Endothelial cell of umbilical vein (primary cell): Measurements from ENCODE around the gene UBP1. TPM values are rescaled to one million over a fixed set of nuclear protein-coding genes. Genes with fewer than 3 reads are reported as not detected.

ENCODE experiments used
- BruUV-seq: library from RNA; stranded (reverse); fragments of 400-500 nt; replicated peaks from 2 replicates; lab custom pipeline; 2021; lab: Mats Ljungman, UMichigan
- CTCF ChIA-PET: fragments of 300-600, 350-600 bp; sonication (Branson Sonifier 250); formaldehyde crosslinking; loops from one replicate; lab custom pipeline; 2021; ENCODE audit warnings: antibody characterized with exemption, inconsistent platforms; lab: Charles Lee
- POLR2A ChIA-PET: fragments of 300-600, 350-600 bp; sonication (Branson Sonifier 250); formaldehyde crosslinking; loops from one replicate; lab custom pipeline; 2021; ENCODE audit warnings: antibody characterized with exemption, inconsistent platforms; lab: Charles Lee
- DNase-seq: peaks from one replicate; pipeline ENCODE4 v3.0.0-alpha.2; 2011; ENCODE audit warnings: low read depth, low spot score
- FAIRE-seq: peaks from 2 replicates; lab custom pipeline; 2011; peaks lifted over from hg19 to GRCh38; lab: Jason Lieb, UNC
- H2AFZ ChIP-seq: 2 replicates; pipeline ENCODE4 v1.6.0; 2012; ENCODE audit warnings: low read depth, low read length, control low read depth, inconsistent platforms
- H3K27ac ChIP-seq: 2 replicates; pipeline ENCODE4 v1.5.1; 2011; ENCODE audit warnings: low read depth, mild to moderate bottlenecking, control low read depth, low read length, moderate library complexity; ENCODE audit not compliant: insufficient read depth
- H3K27me3 ChIP-seq, 2 experiments: 2 replicates each; pipeline versions ENCODE4 v1.6.0 to v1.6.1; 2011; ENCODE audit warnings: low read length in 2 of 2, mixed read lengths in 1 of 2; ENCODE audit not compliant: control insufficient read depth in 2 of 2, insufficient read depth in 2 of 2
- H3K36me3 ChIP-seq, 2 experiments: 2 replicates in 1 of 2; 3 replicates in 1 of 2; pipeline ENCODE4 v1.5.1; 2011; ENCODE audit warnings: low read length in 2 of 2, mild to moderate bottlenecking in 1 of 2, moderate library complexity in 1 of 2; ENCODE audit not compliant: control insufficient read depth in 2 of 2, insufficient read depth in 2 of 2; ENCODE audit errors: extremely low read depth in 1 of 2
- H3K4me1 ChIP-seq: 3 replicates; pipeline ENCODE4 v1.5.1; 2011; ENCODE audit warnings: mild to moderate bottlenecking, low read length; ENCODE audit not compliant: control insufficient read depth, insufficient read depth; ENCODE audit errors: extremely low read depth
- H3K4me2 ChIP-seq: 2 replicates; pipeline ENCODE4 v1.6.1; 2011; ENCODE audit warnings: low read length, control low read depth, mixed read lengths; ENCODE audit not compliant: insufficient read depth
- H3K4me3 ChIP-seq, 3 experiments: fragments of 200-600 bp in 1 of 3; sonication (generic), shearing (Covaris generic) in 1 of 3; replicated peaks in 1 of 3; 2 replicates each; pipeline ENCODE4 v1.5.1; 2011 to 2016; ENCODE audit warnings: control low read depth in 3 of 3, low read length in 3 of 3, mild to moderate bottlenecking in 2 of 3, inconsistent platforms in 1 of 3, low read depth in 1 of 3, moderate library complexity in 1 of 3; ENCODE audit not compliant: insufficient read depth in 1 of 3
- H3K79me2 ChIP-seq: 2 replicates; pipeline ENCODE4 v1.6.0; 2012; ENCODE audit warnings: low read length, inconsistent platforms; ENCODE audit not compliant: control insufficient read depth, insufficient read depth
- H3K9ac ChIP-seq: replicated peaks from 2 replicates; pipeline ENCODE3; 2011; ENCODE audit warnings: low read length, control low read depth; ENCODE audit not compliant: insufficient read depth; ENCODE audit errors: extremely low read depth
- H3K9me1 ChIP-seq: replicated peaks from 3 replicates; pipeline ENCODE4 v1.6.0; 2011; ENCODE audit warnings: mild to moderate bottlenecking, low read length; ENCODE audit not compliant: control insufficient read depth, insufficient read depth; ENCODE audit errors: extremely low read depth
- H3K9me3 ChIP-seq: replicated peaks from 2 replicates; pipeline ENCODE4 v1.5.1; 2012; ENCODE audit warnings: low read length, inconsistent platforms; ENCODE audit not compliant: control insufficient read depth, insufficient read depth
- H4K20me1 ChIP-seq: replicated peaks from 2 replicates; pipeline ENCODE3; 2011; ENCODE audit warnings: mild to moderate bottlenecking, low read length; ENCODE audit not compliant: control insufficient read depth, insufficient read depth; ENCODE audit errors: extremely low read depth
- EZH2 ChIP-seq: IDR thresholded peaks from 2 replicates; pipeline ENCODE4 v1.6.1; 2012; ENCODE audit warnings: borderline replicate concordance, low read depth, mild to moderate bottlenecking, moderate library complexity, low read length, inconsistent platforms; ENCODE audit not compliant: severe bottlenecking
- FOS ChIP-seq: IDR thresholded peaks from 2 replicates; pipeline ENCODE4 v1.6.1; 2011; ENCODE audit warnings: mild to moderate bottlenecking, low read length, moderate library complexity, borderline replicate concordance; ENCODE audit not compliant: insufficient read depth
- GATA2 ChIP-seq: IDR thresholded peaks from 2 replicates; pipeline ENCODE4 v1.7.0; 2011; ENCODE audit warnings: low read depth, mild to moderate bottlenecking, moderate library complexity, mixed read lengths, low read length; ENCODE audit not compliant: insufficient read length, insufficient read depth
- JUN ChIP-seq: IDR thresholded peaks from 2 replicates; pipeline ENCODE4 v1.6.1; 2011; ENCODE audit warnings: borderline replicate concordance, low read depth; ENCODE audit not compliant: insufficient read length, insufficient read depth
- MYC ChIP-seq: IDR thresholded peaks from one replicate; pipeline ENCODE4 v1.6.1; 2011; ENCODE audit warnings: mild to moderate bottlenecking, low read depth, low read length
- POLR2A ChIP-seq: IDR thresholded peaks from 2 replicates; pipeline ENCODE4 v1.6.1; 2012; ENCODE audit warnings: low read depth, mild to moderate bottlenecking, control low read depth, low read length
- POLR2AphosphoS5 ChIP-seq: IDR thresholded peaks from 2 replicates; pipeline ENCODE4 v1.6.1; 2012; ENCODE audit warnings: low read depth, mild to moderate bottlenecking, control low read depth, low read length, moderate library complexity; ENCODE audit not compliant: insufficient read depth
- dilution Hi-C: fragments of 300-500 bp; cut with MboI; formaldehyde crosslinking; loops from one replicate; pipeline ENCODE4 v1.15.0; 2019; ENCODE audit warnings: low sequenced_read_pairs; ENCODE audit not compliant: extremely low pct_ligation_motif_present
- intact Hi-C: fragments of 100-400 bp; cut with micrococcal nuclease; formaldehyde crosslinking; loops from one replicate; pipeline ENCODE4 v1.10.0; 2022
- polyA plus RNA-seq, 4 experiments: library from polyadenylated mRNA; depleted of rRNA in 3 of 4; stranded (reverse) in 3 of 4; unstranded in 1 of 4; fragments of >200 nt; gene quantifications; 2 replicates each; pipeline versions ENCODE4 v1.2.1 to v1.2.3, GENCODE V29; 2011 to 2012; ENCODE audit warnings: missing spikeins in 1 of 4
- total RNA-seq: library from RNA; stranded (reverse); gene quantifications from 2 replicates; pipeline ENCODE4 v1.2.3, GENCODE V29; 2021

The UBP1 gene
- total and polyA plus RNA-seq, 2 donors (not counting 3 experiments of a cell fraction or from before 2014, with no cell fraction given) = 60.2 to 90.5 TPM

- Histone ChIP-seq H3K79me2 (no peaks in the 10 kb centered on the region), H3K36me3 (no peaks in the 10 kb centered on the region), H3K9ac (no peak overlapping the region), H3K4me3 (no peak overlapping the region), H4K20me1 (no peaks in the 10 kb centered on the region), H3K9me3 (no peaks in the 10 kb centered on the region), H3K4me2 (no peak overlapping the region), H3K4me1 (peaks cover 18% of the 10 kb centered on the region), H3K9me1 (no peaks in the 10 kb centered on the region), H3K27me3 (no peaks in the 10 kb centered on the region), H2AFZ (no peak overlapping the region), H3K27ac (no peak overlapping the region)
- BruUV-seq = no TSS peak
- DNase-seq = peak; percentile 11
- TF ChIP-seq FOS (peak; percentile 16), POLR2AphosphoS5 (peak; percentile 29), JUN (no peak)
- CTCF ChIA-PET = interaction anchor here (1.0 to 3.1 kb wide), 2 partner anchors 10 to 232 kb away, joined by 3 to 30 read pairs; no protein-coding TSS in a partner anchor
- dilution Hi-C loops = no loop called here
- POLR2A ChIA-PET = interaction anchor here (0.6 kb wide), 1 partner anchor 9 kb away, joined by 3 read pairs; no protein-coding TSS in a partner anchor
- FAIRE-seq = no peak
- intact Hi-C loops = no loop called here
Observed at GRCh38 chr3:33363113-33363800, 76.9 kb downstream of the UBP1 start.

- Histone ChIP-seq H2AFZ (no peak overlapping the region), H3K9ac (peak overlapping the region; percentile 14), H3K4me2 (peak overlapping the region; percentile 83), H3K4me1 (peaks cover 18% of the 10 kb centered on the region), H3K27me3 (no peaks in the 10 kb centered on the region), H3K9me3 (no peaks in the 10 kb centered on the region), H3K27ac (peak overlapping the region; percentile 75), H3K9me1 (no peaks in the 10 kb centered on the region), H4K20me1 (no peaks in the 10 kb centered on the region), H3K36me3 (no peaks in the 10 kb centered on the region), H3K4me3 (no peak overlapping the region), H3K79me2 (no peaks in the 10 kb centered on the region)
- intact Hi-C loops (loop anchor here (2.0 kb wide), 1 partner anchor 41 kb away; no protein-coding TSS in a partner anchor), dilution Hi-C loops (no loop called here)
- ChIA-PET CTCF (interaction anchor here (0.7 to 3.9 kb wide), 4 partner anchors 13 to 229 kb away, joined by 4 to 40 read pairs (median 6); no protein-coding TSS in a partner anchor), POLR2A (no interaction called here)
- peak; percentile 67 for FAIRE-seq
- peak; percentile 63 for DNase-seq
- BruUV-seq = no TSS peak
- peak; percentile 16 for TF ChIP-seq POLR2AphosphoS5
- peak; percentile 19 for TF ChIP-seq JUN
- TF ChIP-seq FOS = peak; percentile 41
- TF ChIP-seq POLR2A = no peak
- TF ChIP-seq EZH2 = no peak
- no peak for TF ChIP-seq MYC
- peak; percentile 74 for TF ChIP-seq GATA2
Observed at GRCh38 chr3:33360136-33360825, 79.9 kb downstream of the UBP1 start.
